B cell (primary cell): ENCODE results near the gene SPP1. TPM values are rescaled to one million over a fixed set of nuclear protein-coding genes. Genes with fewer than 3 reads are reported as not detected.
"Not testable (repeated sequence)": the region's sequence is repeated elsewhere in the genome, so short reads cannot be mapped to it uniquely, and the experiment has no call there.

ENCODE experiments used
- ATAC-seq: fragments of 200-7000 bp; cut with Tn5 transposase; one replicate; pipeline ENCODE4 v1.10.0; 2021; ENCODE audit warnings: low read depth, mild to moderate bottlenecking, moderate number of reproducible peaks, moderate library complexity
- CTCF ChIA-PET: fragments of 350-600 bp; sonication (Branson Sonifier 250); formaldehyde crosslinking; loops from one replicate; lab custom pipeline; 2021; ENCODE audit warnings: antibody characterized with exemption, inconsistent platforms; lab: Charles Lee
- POLR2A ChIA-PET: fragments of 350-600 bp; sonication (Branson Sonifier 250); formaldehyde crosslinking; loops from one replicate; lab custom pipeline; 2021; ENCODE audit warnings: antibody characterized with exemption; lab: Charles Lee
- DNase-seq: peaks from one replicate; pipeline ENCODE4 v3.0.0; 2013
- H2AFZ ChIP-seq: 2 replicates; pipeline ENCODE4 v1.6.1; 2012; ENCODE audit warnings: mild to moderate bottlenecking, low read depth, low read length; ENCODE audit not compliant: insufficient read depth, poor library complexity, severe bottlenecking
- H3K27ac ChIP-seq, 2 donors: 1 replicate in 1 of 2; 2 replicates in 1 of 2; pipeline ENCODE4 v1.5.1; 2012 to 2013; ENCODE audit warnings: low read length in 2 of 2, mild to moderate bottlenecking in 2 of 2, moderate library complexity in 1 of 2
- H3K27me3 ChIP-seq, 4 experiments: fragments of 200-600 bp in 1 of 4; sonication (generic) in 1 of 4; replicated peaks in 1 of 4; 1 replicate in 2 of 4; 2 replicates in 2 of 4; pipeline versions ENCODE4 v1.6.1 to v1.7.0; 2013 to 2016; ENCODE audit warnings: low read length in 3 of 4, mild to moderate bottlenecking in 2 of 4, mixed read lengths in 1 of 4, moderate library complexity in 1 of 4; ENCODE audit not compliant: insufficient read depth in 4 of 4, control insufficient read depth in 3 of 4; ENCODE audit errors: control extremely low read depth in 1 of 4
- H3K36me3 ChIP-seq, 2 experiments: replicated peaks in 1 of 2; 1 replicate in 1 of 2; 2 replicates in 1 of 2; pipeline versions ENCODE4 v1.6.1 to v1.7.1; 2013; ENCODE audit warnings: low read length in 1 of 2; ENCODE audit not compliant: insufficient read depth in 2 of 2, control insufficient read depth in 1 of 2; ENCODE audit errors: control extremely low read depth in 1 of 2, extremely low read depth in 1 of 2
- H3K4me1 ChIP-seq, 2 donors: fragments of 200-600 bp in 1 of 2; sonication (generic) in 1 of 2; 1 replicate in 1 of 2; 2 replicates in 1 of 2; pipeline versions ENCODE4 v1.5.1 to v1.6.1; 2013 to 2017; ENCODE audit warnings: low read length in 2 of 2; ENCODE audit not compliant: control insufficient read depth in 2 of 2, insufficient read depth in 2 of 2
- H3K4me2 ChIP-seq: replicated peaks from 2 replicates; pipeline ENCODE3; 2012; ENCODE audit warnings: mild to moderate bottlenecking, low read depth, low read length; ENCODE audit not compliant: poor library complexity, severe bottlenecking
- H3K4me3 ChIP-seq, 5 experiments: fragments of 200-600 bp in 1 of 5; sonication (generic) in 1 of 5; 1 replicate in 3 of 5; 2 replicates in 2 of 5; pipeline versions ENCODE4 v1.5.1 to v1.7.0; 2011 to 2016; ENCODE audit warnings: low read length in 4 of 5, mild to moderate bottlenecking in 4 of 5, low read depth in 2 of 5, control low read depth in 1 of 5, moderate library complexity in 1 of 5; ENCODE audit not compliant: insufficient read depth in 1 of 5; ENCODE audit errors: control extremely low read depth in 1 of 5, extremely low read depth in 1 of 5
- H3K79me2 ChIP-seq: fragments of 200-600 bp; sonication (generic); one replicate; pipeline ENCODE4 v1.6.0; 2016; ENCODE audit warnings: low read length; ENCODE audit not compliant: control insufficient read depth, insufficient read depth
- H3K9ac ChIP-seq: fragments of 200-600 bp; sonication (generic); 2 replicates; pipeline ENCODE4 v1.6.1; 2017; ENCODE audit warnings: mild to moderate bottlenecking, low read length, moderate library complexity
- H3K9me3 ChIP-seq, 3 donors: one replicate each; pipeline versions ENCODE4 v1.6.1 to v1.7.1; 2013; ENCODE audit warnings: low read length in 2 of 3; ENCODE audit not compliant: control insufficient read depth in 2 of 3, insufficient read depth in 1 of 3; ENCODE audit errors: control extremely low read depth in 1 of 3
- H4K20me1 ChIP-seq: 2 replicates; pipeline ENCODE4 v1.6.0; 2012; ENCODE audit warnings: mild to moderate bottlenecking, low read length; ENCODE audit not compliant: insufficient read depth, control insufficient read depth, poor library complexity, severe bottlenecking
- H3K27ac Mint-ChIP-seq: one replicate; pipeline ENCODE4 v1.8.0; 2021; ENCODE audit warnings: mixed read lengths
- H3K27me3 Mint-ChIP-seq: one replicate; pipeline ENCODE4 v1.8.0; 2021; ENCODE audit warnings: mixed read lengths
- H3K4me1 Mint-ChIP-seq: one replicate; pipeline ENCODE4 v1.8.0; 2021; ENCODE audit warnings: mixed read lengths
- H3K4me3 Mint-ChIP-seq: one replicate; pipeline ENCODE4 v1.8.0; 2021; ENCODE audit warnings: mixed read lengths
- H3K9me3 Mint-ChIP-seq: one replicate; pipeline ENCODE4 v1.8.0; 2022; ENCODE audit warnings: mixed read lengths; ENCODE audit not compliant: insufficient read depth
- EZH2 ChIP-seq: IDR thresholded peaks from 2 replicates; pipeline ENCODE4 v1.6.1; 2012; ENCODE audit warnings: borderline replicate concordance, low read depth, mild to moderate bottlenecking, moderate library complexity, low read length; ENCODE audit not compliant: insufficient read depth, poor library complexity, severe bottlenecking
- WGBS: methylation state at CpG from one replicate; pipeline ENCODE4 v1.1.5; 2013; ENCODE audit warnings: missing lambda C conversion rate; ENCODE audit not compliant: insufficient coverage; 5-methylcytosine and 5-hydroxymethylcytosine counted together
- intact Hi-C: fragments of 100-400 bp; cut with micrococcal nuclease; formaldehyde crosslinking; loops from one replicate; pipeline ENCODE4 v1.10.0; 2022
- polyA plus RNA-seq: library from polyadenylated mRNA; depleted of rRNA; stranded (reverse); fragments of >200 nt; gene quantifications from 2 replicates; pipeline ENCODE4 v1.2.3, GENCODE V29; 2012
- total RNA-seq, 2 donors: library from RNA; stranded (reverse); fragments of 120-200 nt in 1 of 2; gene quantifications; 1 replicate in 1 of 2; 2 replicates in 1 of 2; pipeline versions ENCODE4 v1.2.3 to v1.2.4, GENCODE V29; 2013 to 2022
- TF ChIP-seq, protein P1 (sequence below): fragments of 200-600 bp; IDR thresholded peaks from one replicate; pipeline ENCODE4 v1.8.0; 2022; ENCODE audit warnings: antibody characterized with exemption, mild to moderate bottlenecking

The SPP1 gene
- total and polyA plus RNA-seq, 2 donors (not counting 1 experiment from before 2014, with no cell fraction given): not detected

DNA sequence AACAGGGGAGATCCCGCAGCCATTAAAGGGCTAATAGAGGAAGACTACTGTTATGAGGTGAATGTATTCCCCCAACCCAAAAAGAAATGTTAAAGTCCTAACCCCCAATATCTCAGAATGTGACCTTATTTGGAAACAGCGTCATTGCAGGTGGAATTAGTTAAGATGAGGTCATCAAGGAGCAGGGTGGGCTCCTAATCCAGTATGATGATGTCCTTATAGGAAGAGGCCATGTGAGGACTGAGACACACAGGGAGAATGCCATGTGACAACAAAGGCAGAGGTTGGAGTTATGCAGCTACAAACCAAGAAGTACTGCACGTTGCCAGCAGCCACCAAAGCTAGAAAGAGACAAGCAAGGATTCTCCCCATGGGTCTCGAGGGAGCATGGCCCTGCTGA, 14.3 kb downstream of the SPP1 start:
- intact Hi-C loops: no loop called here
- CTCF ChIA-PET: interaction anchor here (1.4 kb wide), 1 partner anchor 16 kb away, joined by 4 read pairs; no protein-coding TSS in a partner anchor
- ATAC-seq: no peak

DNA sequence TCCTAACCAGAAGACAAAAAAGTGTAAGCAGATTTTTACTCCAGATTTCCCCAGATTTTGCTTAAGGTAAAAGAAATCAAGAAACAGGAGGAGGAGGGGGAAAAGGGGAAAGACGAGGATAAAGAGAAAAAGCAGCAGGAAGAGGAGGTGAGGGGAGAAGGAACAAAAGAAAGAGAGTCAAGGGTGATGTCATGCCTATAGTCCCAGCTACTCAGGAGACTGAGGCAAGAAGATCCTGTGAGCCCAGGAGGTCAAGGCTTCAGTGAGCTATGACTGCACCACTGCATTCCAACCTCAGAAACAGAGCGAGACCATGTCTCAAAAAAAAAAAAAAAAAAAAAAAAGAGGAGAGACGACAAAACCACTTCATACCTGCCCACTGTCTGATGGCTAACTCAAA, 19.9 kb downstream of the SPP1 start:
- no peak for DNase-seq
- H3K27me3 Mint-ChIP-seq: peaks cover 7% of the 10 kb centered on the region
- Histone ChIP-seq H3K27ac (no peak overlapping the region), H3K9ac (no peak overlapping the region), H3K79me2 (no peaks in the 10 kb centered on the region), H3K36me3 (no peaks in the 10 kb centered on the region), H3K4me1 (no peaks in the 10 kb centered on the region), H4K20me1 (no peaks in the 10 kb centered on the region), H3K27me3 (no peaks in the 10 kb centered on the region), H3K4me3 (no peak overlapping the region), H2AFZ (no peak overlapping the region), H3K4me2 (no peak overlapping the region), H3K9me3 (no peaks in the 10 kb centered on the region)
- no peak for ATAC-seq
- intact Hi-C loops: no loop called here
- no peak overlapping the region for H3K4me3 Mint-ChIP-seq
- POLR2A ChIA-PET: no interaction called here
- 92% methylated on average over 2 of the region's 3 CpGs for WGBS
- TF ChIP-seq EZH2: no peak
- TF ChIP-seq, protein P1, sequence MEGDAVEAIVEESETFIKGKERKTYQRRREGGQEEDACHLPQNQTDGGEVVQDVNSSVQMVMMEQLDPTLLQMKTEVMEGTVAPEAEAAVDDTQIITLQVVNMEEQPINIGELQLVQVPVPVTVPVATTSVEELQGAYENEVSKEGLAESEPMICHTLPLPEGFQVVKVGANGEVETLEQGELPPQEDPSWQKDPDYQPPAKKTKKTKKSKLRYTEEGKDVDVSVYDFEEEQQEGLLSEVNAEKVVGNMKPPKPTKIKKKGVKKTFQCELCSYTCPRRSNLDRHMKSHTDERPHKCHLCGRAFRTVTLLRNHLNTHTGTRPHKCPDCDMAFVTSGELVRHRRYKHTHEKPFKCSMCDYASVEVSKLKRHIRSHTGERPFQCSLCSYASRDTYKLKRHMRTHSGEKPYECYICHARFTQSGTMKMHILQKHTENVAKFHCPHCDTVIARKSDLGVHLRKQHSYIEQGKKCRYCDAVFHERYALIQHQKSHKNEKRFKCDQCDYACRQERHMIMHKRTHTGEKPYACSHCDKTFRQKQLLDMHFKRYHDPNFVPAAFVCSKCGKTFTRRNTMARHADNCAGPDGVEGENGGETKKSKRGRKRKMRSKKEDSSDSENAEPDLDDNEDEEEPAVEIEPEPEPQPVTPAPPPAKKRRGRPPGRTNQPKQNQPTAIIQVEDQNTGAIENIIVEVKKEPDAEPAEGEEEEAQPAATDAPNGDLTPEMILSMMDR: no peak
- CTCF ChIA-PET: no interaction called here
- H3K4me1 Mint-ChIP-seq: no peaks in the 10 kb centered on the region
- no peaks in the 10 kb centered on the region for H3K9me3 Mint-ChIP-seq
- H3K27ac Mint-ChIP-seq: no peak overlapping the region

More for the DNA sequence above, 14.3 kb downstream of the SPP1 start:
- no peaks in the 10 kb centered on the region for H3K9me3 ChIP-seq
- H4K20me1 ChIP-seq: no peaks in the 10 kb centered on the region
- no peak overlapping the region for H3K27ac Mint-ChIP-seq
- no peak overlapping the region for H3K27ac ChIP-seq
- DNase-seq: no peak
- H3K9ac ChIP-seq: no peak overlapping the region
- H3K27me3 Mint-ChIP-seq: peaks cover 14% of the 10 kb centered on the region
- H3K4me2 ChIP-seq: no peak overlapping the region
- H3K4me1 ChIP-seq: no peaks in the 10 kb centered on the region
- H3K4me3 Mint-ChIP-seq: no peak overlapping the region
- no peaks in the 10 kb centered on the region for H3K79me2 ChIP-seq
- peaks cover 0 to 3% (median 0%) of the 10 kb centered on the region in 4 experiments for H3K27me3 ChIP-seq
- WGBS: 87% methylated on average over 3 of the region's 4 CpGs
- TF ChIP-seq, protein P1: no peak
- TF ChIP-seq EZH2: no peak
- H3K36me3 ChIP-seq: no peaks in the 10 kb centered on the region
- H3K9me3 Mint-ChIP-seq: no peaks in the 10 kb centered on the region
- H3K4me1 Mint-ChIP-seq: no peaks in the 10 kb centered on the region
- POLR2A ChIA-PET: no interaction called here
- no peak overlapping the region for H2AFZ ChIP-seq
- no peak overlapping the region for H3K4me3 ChIP-seq

DNA sequence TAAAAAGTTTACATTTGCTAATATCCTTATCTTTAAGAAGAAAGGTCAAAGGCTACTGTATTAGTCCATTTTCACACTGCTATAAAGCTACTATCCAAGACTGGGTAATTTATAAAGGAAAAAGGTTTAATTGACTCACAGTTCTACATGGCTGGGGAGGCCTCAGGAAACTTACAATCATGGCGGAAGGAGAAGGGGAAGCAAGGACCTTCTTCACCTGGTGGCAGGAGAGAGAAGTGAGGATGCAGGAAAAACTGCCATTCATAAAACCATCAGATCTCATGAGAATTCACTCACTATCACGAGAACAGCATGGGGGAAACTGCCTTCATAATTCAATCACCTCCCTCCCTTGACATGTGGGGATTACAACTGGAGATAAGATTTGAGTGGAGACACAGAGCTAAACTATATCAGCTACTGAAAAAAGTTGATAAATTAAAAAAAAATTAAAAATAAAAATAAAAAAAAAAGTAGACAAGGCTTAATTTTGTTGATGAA, 23.7 kb downstream of the SPP1 start:
- H3K4me1 ChIP-seq, H3K27ac ChIP-seq, H3K4me3 Mint-ChIP-seq, H4K20me1 ChIP-seq, H3K4me2 ChIP-seq, intact Hi-C loops, H3K36me3 ChIP-seq, ATAC-seq, POLR2A ChIA-PET, H3K4me3 ChIP-seq, H3K4me1 Mint-ChIP-seq, H3K9me3 ChIP-seq, H3K27ac Mint-ChIP-seq, H2AFZ ChIP-seq, H3K27me3 Mint-ChIP-seq, H3K9me3 Mint-ChIP-seq, H3K79me2 ChIP-seq, H3K27me3 ChIP-seq, H3K9ac ChIP-seq, DNase-seq: not testable (repeated sequence)
- no CpG with 5 or more reads among the region's 2 CpGs for WGBS
- CTCF ChIA-PET: interaction anchor here (1.6 kb wide), 1 partner anchor 26 kb away, joined by 3 read pairs; no protein-coding TSS in a partner anchor
